ENCODE data around the gene ACAD8.

GRCh38 chr11:134250675-134251074 lies 2.7 kb upstream of the ACAD8 start:
- TF ChIP-seq CTCF (IDR thresholded peaks at IDR 0.05; ENCODE audit: low read length) (no peak), EZH2 (optimal IDR thresholded peaks at IDR 0.05; ENCODE audit: low read depth, low read length) (no peak)

Measured in MM.1S (cell line).